Measurements from ENCODE around the gene SCARB1. TPM values are rescaled to one million over a fixed set of nuclear protein-coding genes. Genes with fewer than 3 reads are reported as not detected.

Gene SCARB1
- total and polyA plus RNA-seq, 2 experiments from 2014 or later, result 2.2 to 5.2 TPM

DNA sequence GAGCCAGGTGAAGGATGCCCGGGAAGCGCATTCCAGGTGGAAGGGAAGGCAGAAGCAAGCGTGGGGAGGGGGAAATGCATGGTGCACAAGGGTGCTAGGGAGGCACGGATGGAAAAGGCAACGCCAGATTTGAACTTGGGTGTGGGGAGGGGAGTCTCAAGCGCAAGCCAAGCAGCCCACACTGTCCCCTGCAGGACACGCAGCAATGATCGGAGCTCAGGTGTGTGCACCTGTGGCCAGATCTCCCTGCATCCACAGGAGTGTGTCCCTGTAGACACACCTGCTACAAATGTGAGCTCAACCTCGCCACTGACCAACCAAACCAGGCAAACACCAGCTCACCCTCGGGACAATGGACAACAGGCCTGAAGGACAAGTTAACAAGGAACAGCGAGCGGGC is 63.2 kb downstream of the SCARB1 start:
- Histone ChIP-seq H3K79me2 (ENCODE audit: insufficient read depth) (no peaks in the 10 kb centered on the region), H4K20me1 (ENCODE audit: insufficient read depth) (no peaks in the 10 kb centered on the region), H3K9me3 (ENCODE audit: low read depth) (no peaks in the 10 kb centered on the region), H3K9ac (no peak overlapping the region), H3K4me1 (ENCODE audit: insufficient read depth) (no peaks in the 10 kb centered on the region), H3K36me3 (ENCODE audit: low read depth) (no peaks in the 10 kb centered on the region), H3K4me2 (ENCODE audit: unreplicated experiment) (no peak overlapping the region), H2AFZ (no peak overlapping the region), H3K27me3 (replicated peaks; ENCODE audit: insufficient read depth) (no peaks in the 10 kb centered on the region), H3K9me2 (ENCODE audit: insufficient read depth) (no peaks in the 10 kb centered on the region), H3K27ac (no peak overlapping the region), H3F3A (ENCODE audit: insufficient read depth) (no peaks in the 10 kb centered on the region), H3K4me3 (no peak overlapping the region)
- DNase-seq, result no peak
- in situ Hi-C loops (cut with MboI), result no loop called here
- TF ChIP-seq EZH2phosphoT487 (IDR thresholded peaks at IDR 0.05; ENCODE audit: insufficient read depth, low read depth) (no peak), EZH2 (IDR thresholded peaks at IDR 0.05; ENCODE audit: insufficient read depth, poor library complexity, severe bottlenecking) (no peak)
- 83 to 85% methylated on average over 12 of the region's 12 CpGs for WGBS, 2 experiments (ENCODE audit: low coverage in 1 of 2, low lambda C conversion rate in 2 of 2, missing lambda C conversion rate in 2 of 2)

DNA sequence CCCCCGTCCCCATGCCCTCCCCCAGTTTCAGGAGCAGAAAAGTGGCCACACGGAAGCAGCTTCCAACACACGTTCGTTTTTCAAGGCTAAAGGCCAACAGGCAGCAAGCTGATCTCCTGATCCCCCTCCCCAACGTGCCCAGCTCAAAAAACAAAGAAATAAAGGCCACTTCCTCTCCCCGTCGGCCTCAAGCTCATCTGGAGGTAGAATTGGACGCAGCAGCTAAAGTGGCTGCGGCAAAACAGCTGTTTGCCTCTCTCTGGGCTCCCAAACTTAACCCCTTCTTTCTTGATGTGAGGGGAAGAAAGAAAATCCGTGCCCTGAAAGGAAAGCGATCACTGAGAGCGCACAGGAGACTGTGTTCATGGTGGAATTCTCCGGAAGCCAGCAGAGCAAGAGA is 66.3 kb downstream of the SCARB1 start:
- H3K27ac ChIP-seq, result no peak overlapping the region
- no peaks in the 10 kb centered on the region for H3K4me1 ChIP-seq (ENCODE audit: insufficient read depth)
- in situ Hi-C loops (cut with MboI), result no loop called here
- no peaks in the 10 kb centered on the region for H3K27me3 ChIP-seq (replicated peaks; ENCODE audit: insufficient read depth)
- no peaks in the 10 kb centered on the region for H3K9me2 ChIP-seq (ENCODE audit: insufficient read depth)
- no peaks in the 10 kb centered on the region for H4K20me1 ChIP-seq (ENCODE audit: insufficient read depth)
- H3K4me2 ChIP-seq (ENCODE audit: unreplicated experiment), result no peak overlapping the region
- no peak for DNase-seq
- H3K9me3 ChIP-seq (ENCODE audit: low read depth), result no peaks in the 10 kb centered on the region
- no peaks in the 10 kb centered on the region for H3F3A ChIP-seq (ENCODE audit: insufficient read depth)
- no peak overlapping the region for H2AFZ ChIP-seq
- no peak overlapping the region for H3K9ac ChIP-seq
- H3K4me3 ChIP-seq, result no peak overlapping the region
- TF ChIP-seq EZH2 (IDR thresholded peaks at IDR 0.05; ENCODE audit: insufficient read depth, poor library complexity, severe bottlenecking), result no peak
- TF ChIP-seq EZH2phosphoT487 (IDR thresholded peaks at IDR 0.05; ENCODE audit: insufficient read depth, low read depth), result no peak
- WGBS, 2 experiments (ENCODE audit: low coverage in 1 of 2, low lambda C conversion rate in 2 of 2, missing lambda C conversion rate in 2 of 2), result 73 to 74% methylated on average over 13 of the region's 13 CpGs
- no peaks in the 10 kb centered on the region for H3K36me3 ChIP-seq (ENCODE audit: low read depth)
- no peaks in the 10 kb centered on the region for H3K79me2 ChIP-seq (ENCODE audit: insufficient read depth)

DNA sequence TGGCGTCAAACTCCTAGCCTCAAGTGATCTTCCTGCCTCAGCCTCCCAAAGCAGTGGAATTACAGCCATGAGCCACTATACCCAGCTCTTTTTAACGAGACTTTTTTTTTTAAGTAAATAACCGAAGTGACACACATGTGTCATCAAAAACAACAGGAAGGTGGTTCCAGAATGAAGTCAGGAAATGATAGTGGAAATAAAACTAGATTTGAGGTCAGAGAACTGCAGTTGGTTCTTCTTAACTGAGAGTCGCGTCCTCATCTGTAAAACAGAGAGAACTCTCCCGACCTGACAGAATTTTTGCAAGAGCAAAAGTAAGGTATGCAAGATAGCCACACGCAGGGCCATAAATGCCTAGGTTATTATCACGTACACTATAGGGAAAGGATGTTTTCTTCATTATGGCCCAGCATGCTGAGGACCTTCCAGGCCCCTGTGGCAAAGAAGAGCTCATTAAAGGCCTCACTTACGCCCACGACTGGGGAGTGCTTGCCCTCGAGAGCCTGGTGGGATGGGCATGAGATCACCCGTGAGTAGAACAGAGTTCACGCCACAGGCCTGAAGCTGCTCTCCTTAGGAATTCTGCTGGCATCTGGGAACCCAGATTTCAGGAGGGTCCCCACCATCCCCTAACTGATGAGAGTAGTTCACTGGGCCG is 67.2 kb downstream of the SCARB1 start:
- TF ChIP-seq EZH2 (IDR thresholded peaks at IDR 0.05; ENCODE audit: insufficient read depth, poor library complexity, severe bottlenecking) (no peak), EZH2phosphoT487 (IDR thresholded peaks at IDR 0.05; ENCODE audit: insufficient read depth, low read depth) (no peak)
- Histone ChIP-seq H3K4me1 (ENCODE audit: insufficient read depth) (no peaks in the 10 kb centered on the region), H2AFZ (no peak overlapping the region), H3K27me3 (replicated peaks; ENCODE audit: insufficient read depth) (no peaks in the 10 kb centered on the region), H3K79me2 (ENCODE audit: insufficient read depth) (no peaks in the 10 kb centered on the region), H3K27ac (no peak overlapping the region), H3K9ac (no peak overlapping the region), H3K36me3 (ENCODE audit: low read depth) (no peaks in the 10 kb centered on the region), H3K9me3 (ENCODE audit: low read depth) (no peaks in the 10 kb centered on the region), H4K20me1 (ENCODE audit: insufficient read depth) (no peaks in the 10 kb centered on the region), H3K4me2 (ENCODE audit: unreplicated experiment) (no peak overlapping the region), H3F3A (ENCODE audit: insufficient read depth) (no peaks in the 10 kb centered on the region), H3K4me3 (no peak overlapping the region), H3K9me2 (ENCODE audit: insufficient read depth) (no peaks in the 10 kb centered on the region)
- WGBS, 2 experiments (ENCODE audit: low coverage in 1 of 2, low lambda C conversion rate in 2 of 2, missing lambda C conversion rate in 2 of 2), result 79 to 81% methylated on average over 14 of the region's 14 CpGs
- DNase-seq, result no peak
- in situ Hi-C loops (cut with MboI), result no loop called here

DNA sequence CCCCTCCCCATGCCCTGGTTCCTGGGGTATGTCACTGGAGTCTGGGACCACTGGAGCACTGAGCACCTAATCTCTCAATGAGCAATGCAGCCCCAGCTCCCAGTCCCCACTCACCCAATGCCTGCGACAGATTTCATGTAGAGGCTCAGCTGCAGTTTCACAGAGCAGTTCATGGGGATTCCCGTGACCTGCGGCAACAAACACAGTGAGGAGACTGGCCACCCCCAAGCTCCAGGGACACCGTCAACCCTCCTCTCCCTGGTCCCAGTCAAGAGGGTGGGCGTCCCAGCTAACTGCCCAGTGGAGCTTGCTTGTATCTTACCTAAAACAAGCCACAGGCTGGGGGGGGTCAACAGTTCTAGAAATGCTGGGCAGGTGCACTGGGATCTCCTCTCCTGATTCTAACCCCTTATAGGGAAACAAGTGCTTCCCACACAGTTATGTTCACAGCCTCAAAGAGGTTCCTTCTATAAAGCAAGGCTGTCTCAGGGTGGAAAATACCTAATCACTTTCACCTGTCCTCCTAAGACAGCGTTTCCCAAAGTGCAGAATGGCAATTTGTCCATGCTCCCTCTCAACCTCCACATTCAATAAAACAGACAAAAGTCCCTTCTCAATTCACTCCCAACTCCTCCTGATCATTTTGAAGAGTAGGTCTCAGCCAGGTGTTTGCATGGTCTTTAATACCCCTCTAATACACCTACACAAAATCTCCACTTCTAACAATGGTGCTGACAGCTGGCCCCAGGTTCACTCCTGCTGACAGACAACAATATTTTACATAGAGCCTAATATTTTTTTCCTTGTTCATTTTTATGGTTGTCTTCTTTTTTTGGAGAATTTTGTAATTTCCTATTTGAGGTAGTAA is 68.3 kb downstream of the SCARB1 start:
- in situ Hi-C loops (cut with MboI), result no loop called here
- no peaks in the 10 kb centered on the region for H3K27me3 ChIP-seq (replicated peaks; ENCODE audit: insufficient read depth)
- no peak overlapping the region for H3K9ac ChIP-seq
- H3K27ac ChIP-seq, result no peak overlapping the region
- TF ChIP-seq EZH2phosphoT487 (IDR thresholded peaks at IDR 0.05; ENCODE audit: insufficient read depth, low read depth) (no peak), EZH2 (IDR thresholded peaks at IDR 0.05; ENCODE audit: insufficient read depth, poor library complexity, severe bottlenecking) (no peak)
- no peaks in the 10 kb centered on the region for H3K79me2 ChIP-seq (ENCODE audit: insufficient read depth)
- H3K4me3 ChIP-seq, result no peak overlapping the region
- DNase-seq, result no peak
- WGBS, 2 experiments (ENCODE audit: low coverage in 1 of 2, low lambda C conversion rate in 2 of 2, missing lambda C conversion rate in 2 of 2), result 88 to 91% methylated on average over 6 of the region's 6 CpGs
- H3K9me2 ChIP-seq (ENCODE audit: insufficient read depth), result no peaks in the 10 kb centered on the region
- no peak overlapping the region for H3K4me2 ChIP-seq (ENCODE audit: unreplicated experiment)
- no peak overlapping the region for H2AFZ ChIP-seq
- H4K20me1 ChIP-seq (ENCODE audit: insufficient read depth), result no peaks in the 10 kb centered on the region
- no peaks in the 10 kb centered on the region for H3K4me1 ChIP-seq (ENCODE audit: insufficient read depth)
- no peaks in the 10 kb centered on the region for H3F3A ChIP-seq (ENCODE audit: insufficient read depth)
- H3K36me3 ChIP-seq (ENCODE audit: low read depth), result no peaks in the 10 kb centered on the region
- no peaks in the 10 kb centered on the region for H3K9me3 ChIP-seq (ENCODE audit: low read depth)
